Uterus (tissue), 2 donors: Measurements from ENCODE around the gene IDUA.

ENCODE experiments used
- CTCF ChIP-seq, 4 experiments: fragments of 200-600 bp in 2 of 4; fragments of 450-650 bp in 2 of 4; sonication (generic) in 2 of 4; IDR thresholded peaks; one replicate each; pipeline ENCODE4 v1.5.1; 2016 to 2019; ENCODE audit warnings: antibody characterized with exemption in 4 of 4, mild to moderate bottlenecking in 2 of 4, moderate library complexity in 1 of 4
- POLR2A ChIP-seq, 2 donors: fragments of 450-650 bp; IDR thresholded peaks; one replicate each; pipeline ENCODE4 v1.6.1; 2016; ENCODE audit warnings: antibody characterized with exemption in 2 of 2, mild to moderate bottlenecking in 1 of 2, moderate library complexity in 1 of 2

GRCh38 chr4:1044469-1045192 lies 57.8 kb downstream of the IDUA start:
- no peak for TF ChIP-seq CTCF (IDR thresholded peaks at IDR 0.05)
- TF ChIP-seq POLR2A (IDR thresholded peaks at IDR 0.05): no peak
